Stimulated activated CD8-positive, alpha-beta memory T cell treated with anti-CD3 and anti-CD28 coated beads, Interleukin-15, amount 100 ng/mL, for 48 hours (primary cell): Measurements from ENCODE around the gene ADAMTS10.
"Not testable (repeated sequence)": the region's sequence is repeated elsewhere in the genome, so short reads cannot be mapped to it uniquely, and the experiment has no call there.

Experiments
- DNase-seq, 2 donors: peaks; one replicate each; pipeline ENCODE4 v3.0.0-alpha.2; 2020; ENCODE audit warnings: low read depth in 2 of 2

The ADAMTS10 gene

GRCh38 chr19:8558325-8558724, 52.2 kb downstream of the ADAMTS10 start:
- no peak for DNase-seq

GRCh38 chr19:8557642-8558238, 52.8 kb downstream of the ADAMTS10 start:
- DNase-seq, result no peak

GRCh38 chr19:8553729-8554128, 56.8 kb downstream of the ADAMTS10 start:
- DNase-seq, result not testable (repeated sequence)

- DNase-seq, result no peak
Measured at GRCh38 chr19:8552810-8553209, 57.7 kb downstream of the ADAMTS10 start.

- DNase-seq, result no peak
Measured at GRCh38 chr19:8550070-8550469, 60.4 kb downstream of the ADAMTS10 start.

- DNase-seq, result no peak
Measured at GRCh38 chr19:8545743-8546142, 64.8 kb downstream of the ADAMTS10 start.

DNA sequence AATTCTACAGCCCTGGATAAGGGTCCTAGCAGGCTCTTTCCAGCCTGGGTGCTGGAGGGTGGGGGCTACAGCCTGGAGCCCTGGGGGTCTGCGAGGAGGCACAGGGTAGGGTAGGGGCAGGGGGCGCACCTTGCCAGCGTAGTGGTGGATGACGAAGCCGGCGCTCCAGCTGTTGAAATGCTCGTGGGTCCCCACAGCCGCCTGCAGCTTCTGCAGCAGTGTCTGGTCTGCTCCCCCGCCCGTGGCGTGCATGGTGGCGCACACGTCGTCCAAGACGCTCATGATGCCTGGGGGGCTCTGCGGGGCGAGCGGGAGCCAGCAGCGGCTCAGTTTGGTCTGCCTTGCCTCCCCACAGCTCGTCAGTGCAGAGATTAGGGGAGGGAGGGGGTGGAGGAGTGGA, 66.3 kb downstream of the ADAMTS10 start:
- DNase-seq, result no peak

- no peak for DNase-seq
Measured at GRCh38 chr19:8539621-8540149, 70.8 kb downstream of the ADAMTS10 start.

DNA sequence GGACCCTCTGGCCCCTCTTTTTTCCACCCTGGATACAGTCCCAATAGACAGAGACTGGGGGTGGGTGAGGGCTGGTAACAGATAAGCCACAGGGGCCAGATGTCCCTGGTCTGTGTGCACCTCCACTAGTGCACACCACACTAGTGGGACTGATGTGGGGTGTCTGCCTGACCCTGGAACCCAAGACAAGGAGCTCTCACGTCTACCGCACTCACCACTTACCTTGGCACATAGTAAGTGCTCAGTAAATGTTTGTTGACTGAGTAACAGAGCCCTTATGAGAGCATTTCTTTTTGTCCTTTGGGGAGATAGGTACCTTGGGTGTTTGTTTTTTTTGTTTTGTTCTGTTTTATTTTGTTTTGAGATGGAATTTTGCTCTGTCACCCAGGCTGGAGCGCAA, 73.4 kb downstream of the ADAMTS10 start:
- DNase-seq, result no peak

- no peak for DNase-seq
Measured at GRCh38 chr19:8536282-8536681, 74.2 kb downstream of the ADAMTS10 start.

DNA sequence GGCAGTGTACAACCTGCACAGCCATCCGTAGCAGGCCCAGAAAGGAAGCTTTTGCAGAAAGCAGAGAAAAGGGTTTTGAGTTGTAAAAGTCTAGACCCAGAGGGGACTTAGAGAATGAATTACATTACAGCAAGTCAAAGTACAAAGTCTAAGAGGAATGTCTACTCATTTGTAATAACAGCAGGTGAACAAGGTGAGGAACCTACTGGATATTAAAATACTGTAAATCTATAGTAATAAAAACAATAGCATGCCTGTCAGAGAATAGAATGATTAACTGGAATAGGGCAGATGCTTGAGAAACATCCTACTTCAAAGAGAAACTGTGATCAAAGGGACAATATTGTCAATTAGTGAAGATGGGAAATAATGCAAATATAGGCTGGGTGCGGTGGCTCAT, 78.3 kb downstream of the ADAMTS10 start:
- no peak for DNase-seq

GRCh38 chr19:8531470-8531869, 79.0 kb downstream of the ADAMTS10 start:
- no peak for DNase-seq
